GM19099 (cell line): ENCODE results near the gene TP53TG3C.
"Not testable (repeated sequence)": the region's sequence is repeated elsewhere in the genome, so short reads cannot be mapped to it uniquely, and the experiment has no call there.

ENCODE experiments used
- POLR2A ChIP-seq: IDR thresholded peaks from 3 replicates; pipeline ENCODE4 v1.6.1; 2011; ENCODE audit warnings: low read depth; ENCODE audit not compliant: insufficient read length; ENCODE audit errors: extremely low read depth

The TP53TG3C gene, protein sequence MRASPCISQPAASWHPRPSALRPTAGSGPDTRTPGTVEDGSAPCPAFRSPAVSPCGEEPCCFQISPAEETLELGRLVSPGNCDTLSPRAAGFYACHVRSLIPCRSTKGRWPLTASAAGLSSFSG

DNA sequence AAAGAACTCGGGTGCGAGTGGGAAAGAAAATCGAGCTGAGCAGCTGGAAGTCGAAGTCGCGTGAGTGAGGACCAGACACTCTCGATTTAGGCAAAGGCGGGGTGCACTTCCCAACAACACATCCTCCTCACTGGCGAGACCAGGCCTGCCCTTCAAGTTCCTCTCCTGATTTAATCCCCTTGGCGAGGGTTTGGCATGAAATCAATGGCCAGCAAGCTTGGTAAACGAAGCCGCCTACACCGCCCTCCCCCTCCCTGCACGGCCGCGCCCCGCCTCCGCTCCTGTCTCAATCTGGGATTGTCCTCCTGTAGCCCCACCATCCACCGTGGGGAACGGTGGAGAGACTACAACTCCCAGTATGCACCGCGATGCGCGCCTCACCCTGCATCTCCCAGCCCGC, at the start of gene TP53TG3C:
Gene TP53TG3C, plus strand, starts transcription at position 301 of the 400 bp plus-strand sequence. Its CDS starts 68 bp downstream, at position 369.
- not testable (repeated sequence) for TF ChIP-seq POLR2A
